OCI-M2 (cell line): ENCODE data around the gene MYL3.

Source experiments
- DNase-seq: peaks from one replicate; lab custom pipeline; 2025; ENCODE audit not compliant: unreplicated experiment; lab: John Stamatoyannopoulos, UW

Gene MYL3

DNA sequence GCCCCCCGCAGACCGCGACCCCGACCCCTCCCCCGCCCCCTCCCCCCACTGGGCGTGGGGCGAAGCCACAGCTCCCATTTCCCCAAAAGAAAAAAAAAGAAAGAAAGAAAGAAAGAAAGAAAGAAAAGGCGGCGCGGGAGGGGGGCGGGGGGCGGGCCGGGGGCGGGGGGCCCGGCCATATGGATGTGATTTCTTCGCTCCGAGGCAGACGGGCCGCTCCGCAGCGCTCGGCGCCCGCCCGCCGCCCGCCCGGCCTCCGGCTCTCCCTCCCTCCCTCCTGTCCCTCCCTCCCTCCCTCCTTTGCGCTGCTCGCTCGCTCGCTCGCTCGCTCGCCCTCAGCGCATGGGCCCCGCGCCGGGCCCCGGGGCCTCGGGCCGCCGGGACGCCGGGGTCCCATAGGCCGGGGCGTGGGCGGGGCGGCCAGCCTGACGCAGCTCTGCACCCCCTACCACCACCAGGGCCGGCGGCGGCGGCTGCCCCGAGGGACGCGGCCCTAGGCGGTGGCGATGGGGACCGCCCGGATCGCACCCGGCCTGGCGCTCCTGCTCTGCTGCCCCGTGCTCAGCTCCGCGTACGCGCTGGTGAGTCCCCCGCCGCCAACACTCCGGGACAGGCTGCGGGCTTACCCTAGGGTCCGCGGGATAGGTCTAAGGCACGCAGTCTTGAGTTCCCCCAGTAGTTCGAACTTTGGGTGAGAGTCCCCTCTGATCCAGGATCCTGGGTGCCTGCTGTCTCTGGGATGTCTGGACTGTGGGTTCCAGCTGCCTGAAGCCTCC, 20.0 kb upstream of the MYL3 start:
- no peak for DNase-seq

DNA sequence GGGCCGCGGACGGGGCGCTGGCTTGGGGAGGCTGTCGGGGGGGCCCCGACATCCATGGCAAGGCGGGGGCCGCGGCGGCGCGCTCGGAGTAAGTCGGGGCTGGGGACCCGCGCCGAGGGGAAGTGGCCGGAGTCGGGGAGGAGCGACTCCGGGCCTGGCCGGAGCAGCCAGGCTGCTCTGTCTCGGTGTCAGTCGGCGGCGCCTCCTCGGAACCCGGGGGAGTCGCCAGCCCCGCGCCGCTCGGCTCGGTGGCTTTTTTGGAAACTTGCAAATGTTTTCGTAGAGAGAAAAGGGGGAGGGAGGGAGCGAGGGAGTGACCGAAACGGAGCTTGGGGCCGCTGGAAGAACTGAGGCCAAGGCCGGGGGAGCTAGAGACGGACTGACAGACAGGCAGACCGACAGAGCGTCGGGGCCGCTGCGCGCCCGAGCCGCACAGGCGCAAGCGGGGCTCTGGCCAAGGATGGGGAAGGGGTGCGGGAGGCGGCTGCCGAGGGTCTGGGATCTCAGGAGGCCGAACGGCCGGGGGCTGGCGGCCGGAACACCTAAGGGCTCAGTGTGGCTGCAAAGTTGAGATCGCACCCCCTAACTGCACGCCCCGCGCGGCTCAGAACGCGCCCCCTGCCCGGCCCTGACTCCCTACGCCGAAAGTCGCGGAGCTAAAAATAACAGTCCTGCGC, 19.3 kb upstream of the MYL3 start:
- DNase-seq: no peak

DNA sequence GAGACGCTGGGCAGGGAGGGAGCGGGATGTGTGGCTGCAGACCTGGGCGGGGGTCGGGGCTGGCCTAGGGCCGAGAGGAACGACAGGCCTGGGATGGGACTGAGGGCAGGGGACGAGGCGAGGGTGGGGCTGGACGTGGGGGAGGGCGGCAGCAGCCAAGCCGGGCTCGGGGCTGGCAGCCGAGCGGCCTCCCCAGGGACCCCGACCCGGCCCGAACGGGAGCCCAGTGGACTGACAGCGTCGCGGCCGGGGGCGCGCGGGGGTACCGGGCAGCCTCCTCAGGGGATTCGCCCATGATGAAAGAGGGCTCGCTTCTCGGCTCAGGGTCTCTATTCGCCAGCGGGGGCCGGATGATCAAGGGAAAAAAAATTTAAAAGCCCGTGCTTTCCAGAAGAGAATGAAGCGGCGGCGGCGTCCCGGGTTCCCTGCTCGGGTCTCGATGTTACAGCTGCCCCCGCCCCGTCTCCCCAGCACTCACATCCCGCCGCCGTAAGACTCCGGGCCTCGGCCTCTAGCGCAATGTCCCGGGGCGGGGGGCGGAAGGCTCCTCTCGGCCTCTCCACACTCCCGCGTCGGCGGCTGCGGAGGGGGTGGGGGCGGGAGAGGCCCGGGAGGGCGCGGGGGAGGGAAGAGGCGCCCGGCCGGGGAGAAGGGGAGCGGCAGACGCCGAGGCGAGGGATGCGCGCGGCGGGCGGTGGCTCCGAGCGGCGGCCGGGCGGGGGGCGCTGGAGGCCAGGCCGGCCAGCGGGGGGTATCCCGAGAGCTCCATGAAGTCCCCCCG, 18.5 kb upstream of the MYL3 start:
- DNase-seq: no peak

DNA sequence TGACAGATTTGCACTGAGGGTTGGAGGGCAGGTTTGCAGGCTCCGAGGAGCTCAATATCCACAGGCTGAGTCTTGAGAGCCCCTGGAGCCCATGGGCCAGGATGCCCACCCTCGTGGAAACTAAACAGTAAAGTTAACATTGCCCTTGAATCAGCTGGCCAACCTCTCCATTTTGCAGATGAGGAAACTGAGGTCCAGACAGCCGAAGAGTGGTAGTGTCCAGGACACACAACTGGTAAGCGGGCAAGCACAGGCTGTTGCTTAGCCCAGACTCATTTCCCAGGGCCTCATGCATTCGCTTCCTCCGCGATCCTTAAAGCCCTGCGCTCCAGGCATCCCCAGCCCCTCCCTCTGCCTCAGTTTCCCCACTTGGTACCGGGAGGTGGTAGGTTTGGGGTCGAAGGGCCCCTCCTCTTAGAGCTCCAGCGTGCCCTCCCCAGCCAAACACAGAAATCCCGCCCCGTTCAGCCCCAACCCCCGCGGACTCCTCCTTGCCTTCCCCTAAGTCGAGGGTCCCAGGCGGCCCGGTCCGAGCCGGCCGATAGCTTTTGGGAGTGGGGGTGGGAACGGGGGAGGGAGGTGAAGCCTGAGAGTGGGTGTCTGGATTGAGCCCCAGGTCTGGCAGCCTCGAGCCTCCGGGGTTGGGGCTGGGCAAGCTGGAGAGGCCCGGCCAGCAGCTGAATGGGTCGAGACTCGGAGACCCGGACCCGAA, 17.8 kb upstream of the MYL3 start:
- DNase-seq: no peak

DNA sequence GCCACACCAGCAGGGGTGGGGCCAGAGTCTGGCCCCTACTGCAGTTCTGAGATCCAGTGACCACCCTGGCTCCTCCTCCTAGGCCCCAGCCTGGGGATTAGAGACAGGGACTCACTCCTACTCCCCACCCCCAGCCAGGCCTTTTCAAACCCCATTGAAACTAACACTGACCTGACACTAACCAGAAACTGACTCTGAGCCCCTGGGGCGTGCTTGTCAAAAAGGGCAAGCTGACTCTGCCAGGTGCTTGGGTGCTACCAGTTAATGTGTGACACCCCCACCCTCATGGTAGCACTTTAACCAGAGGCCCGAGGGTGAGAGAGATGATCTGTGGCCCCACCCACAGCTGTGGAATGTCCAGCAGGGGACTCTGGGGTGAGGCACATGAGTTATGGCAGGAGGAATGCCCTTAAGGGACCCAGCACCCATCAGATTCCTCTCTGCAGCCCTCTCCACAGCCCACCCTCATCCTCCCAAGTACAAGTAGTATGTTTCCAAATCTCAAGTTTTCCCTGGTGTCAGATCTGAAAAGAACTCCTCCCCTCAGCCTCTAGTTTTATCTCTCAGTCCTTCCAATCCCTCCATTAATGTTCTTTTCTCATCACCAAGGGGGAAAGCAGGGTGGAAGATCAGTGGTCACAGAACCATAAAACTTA, 15.7 kb upstream of the MYL3 start:
- DNase-seq: no peak

DNA sequence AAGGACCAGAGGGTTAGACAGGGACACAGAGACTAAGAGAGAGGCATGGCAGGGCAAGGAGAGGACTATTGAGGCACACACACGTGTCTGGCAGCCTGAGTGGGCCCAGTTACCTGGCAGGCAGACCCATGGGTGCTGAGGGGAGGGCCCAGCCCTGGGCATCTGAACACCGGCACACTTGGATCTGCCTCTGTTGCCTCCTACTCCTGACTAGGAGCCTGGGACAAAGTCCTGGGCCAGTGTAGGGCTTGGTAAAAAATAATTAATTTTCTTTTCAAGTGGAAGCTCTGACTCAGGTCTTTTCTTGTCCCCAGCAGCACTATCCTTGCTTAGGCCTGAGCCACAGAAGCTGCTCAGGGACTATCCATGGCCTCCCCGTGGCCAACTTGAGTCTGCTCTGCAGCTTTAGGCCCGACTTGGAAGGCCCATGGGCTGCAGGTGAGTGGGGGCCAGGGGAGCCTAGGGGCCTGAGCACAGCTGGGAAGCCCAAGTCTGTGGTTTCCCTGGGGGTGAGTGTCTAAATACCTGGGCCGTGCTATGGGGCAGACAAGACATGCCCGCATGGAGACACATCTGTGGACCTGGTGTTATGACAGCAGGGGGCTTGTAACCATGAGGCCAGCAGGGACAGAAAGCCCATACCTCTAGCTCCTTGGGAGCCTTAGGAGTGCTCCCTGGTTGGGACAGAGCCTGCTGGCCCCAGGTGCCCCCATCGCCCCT, 14.3 kb upstream of the MYL3 start, which contains the start of gene PTH1R:
TSS of gene PTH1R (plus strand) at position 316 of the 720 bp plus-strand sequence. CDS start 5,839 bp downstream, outside the sequence.
- DNase-seq: no peak

DNA sequence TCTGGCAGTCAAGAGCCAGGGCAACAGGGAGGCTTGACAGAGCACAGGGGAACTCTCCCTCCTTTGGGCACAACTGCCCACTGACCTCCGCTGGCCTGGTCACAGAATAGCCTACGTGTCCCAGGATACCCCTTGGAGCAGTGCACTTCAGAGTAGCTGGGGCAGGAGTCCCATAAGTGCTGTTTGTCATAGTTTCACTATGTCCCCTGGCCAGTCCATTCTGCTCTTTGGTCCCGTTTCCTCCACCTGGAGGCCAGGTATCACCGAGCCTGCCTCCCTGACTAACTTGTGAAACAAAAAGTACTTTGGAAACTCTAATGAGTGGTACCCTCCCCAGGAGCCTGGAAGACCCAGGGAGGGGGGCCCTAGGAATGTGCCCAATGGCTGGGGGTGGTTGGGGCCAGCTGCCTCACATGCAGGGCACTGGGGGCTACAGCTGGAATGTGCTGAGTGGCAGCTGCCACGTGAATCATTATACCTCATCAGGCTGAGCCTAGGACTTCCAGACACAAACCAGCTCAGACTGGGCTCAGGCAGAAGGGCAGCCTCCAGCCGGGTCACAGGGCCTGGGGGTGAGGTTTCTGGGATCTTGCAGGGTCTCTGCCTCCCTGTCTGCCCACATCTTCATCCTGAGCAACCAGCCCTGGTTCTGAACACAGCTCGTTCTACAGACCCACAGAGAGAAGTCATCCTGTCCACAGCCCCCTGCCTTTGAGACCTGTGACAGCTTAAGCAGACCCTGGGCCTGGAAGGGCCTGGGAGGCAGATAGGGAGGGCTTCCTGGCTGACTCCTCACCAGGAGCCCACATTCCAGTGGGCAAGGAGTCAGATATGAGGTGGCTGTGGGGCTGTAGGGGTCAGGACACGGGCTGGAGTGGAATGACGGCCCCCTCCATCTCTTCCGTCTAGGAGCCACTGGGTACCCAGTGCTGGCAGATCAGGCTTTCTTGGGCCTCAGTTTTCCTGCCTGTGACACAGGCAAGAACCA, 13.4 kb upstream of the MYL3 start:
- no peak for DNase-seq

DNA sequence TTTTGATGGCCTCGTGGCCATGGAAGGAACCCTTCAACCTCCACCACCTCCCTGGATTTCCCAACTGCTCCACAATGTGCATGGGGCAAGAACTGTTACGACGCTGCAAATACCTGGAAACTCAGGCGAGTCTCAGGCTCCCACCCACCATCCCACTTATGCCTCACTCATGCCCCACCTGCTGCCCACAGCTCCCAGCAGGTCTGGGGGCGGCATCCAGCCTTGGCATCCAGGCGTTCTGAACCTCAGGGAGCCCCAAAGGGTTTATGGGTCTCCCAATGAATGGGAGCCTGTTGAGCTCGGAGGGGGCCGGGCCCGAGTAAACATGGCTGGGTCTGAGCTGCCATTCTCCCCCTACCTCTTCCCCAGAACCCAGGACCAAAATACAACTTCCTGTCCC, 12.3 kb upstream of the MYL3 start:
- no peak for DNase-seq

DNA sequence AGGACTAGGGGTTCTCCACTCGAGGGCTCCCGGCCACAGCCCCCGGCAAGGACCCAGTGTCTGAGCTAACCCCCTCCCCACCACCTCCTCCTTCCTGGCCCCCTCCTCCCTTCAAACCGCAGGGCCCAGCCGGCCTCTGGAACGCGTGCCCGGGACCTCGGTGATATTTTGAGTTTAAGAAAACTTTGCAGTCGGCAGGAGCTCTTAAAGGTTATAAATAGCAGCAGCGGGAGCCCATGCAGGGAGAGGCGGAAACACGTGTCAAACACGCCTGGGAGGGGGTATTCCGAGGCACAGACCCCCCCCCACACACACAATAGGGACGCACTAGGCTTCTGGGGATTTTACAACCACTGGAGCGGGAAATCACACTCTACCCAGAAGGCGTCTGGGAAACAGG, 11.2 kb upstream of the MYL3 start:
- no peak for DNase-seq

DNA sequence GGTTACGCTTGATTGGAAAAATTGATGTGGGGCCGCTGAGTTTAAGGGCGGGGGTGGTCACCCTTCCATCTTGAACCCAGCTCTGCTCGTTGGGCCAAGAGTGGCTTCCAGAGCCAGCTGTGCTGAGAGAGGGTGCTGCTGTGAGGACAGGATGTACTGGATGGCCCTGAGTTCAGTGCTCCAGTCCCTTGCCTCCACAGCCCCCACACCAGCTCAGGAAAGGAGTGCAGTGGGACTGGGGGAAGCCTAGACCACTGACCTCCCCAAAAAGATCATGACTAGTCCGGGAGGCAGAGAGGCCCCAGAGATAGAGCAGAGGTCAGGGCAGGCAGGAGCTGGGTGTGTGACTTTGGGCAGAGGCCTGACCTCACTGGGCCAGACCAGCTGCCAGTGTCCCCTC, 10.3 kb upstream of the MYL3 start:
- DNase-seq: no peak

DNA sequence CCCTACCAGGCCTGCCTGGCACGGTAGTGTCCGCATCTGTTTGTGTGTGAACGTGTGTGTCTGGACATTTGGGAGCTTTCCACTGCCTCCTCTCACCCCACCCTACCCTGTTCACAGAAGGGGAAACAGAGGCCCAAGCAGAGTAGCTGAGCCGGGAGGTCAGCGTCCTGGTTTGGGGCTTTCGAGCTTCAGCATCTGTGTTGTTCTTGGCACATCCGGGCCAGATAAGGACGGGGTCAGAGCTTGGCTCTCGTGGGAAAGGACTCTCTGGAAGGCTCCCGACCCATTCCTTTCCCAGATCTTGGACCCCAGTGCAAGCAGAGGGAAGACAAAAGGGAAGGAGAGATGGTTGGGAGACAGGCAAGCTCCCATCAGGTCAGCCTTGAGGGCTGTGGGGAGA, 8.0 kb upstream of the MYL3 start:
- no peak for DNase-seq

DNA sequence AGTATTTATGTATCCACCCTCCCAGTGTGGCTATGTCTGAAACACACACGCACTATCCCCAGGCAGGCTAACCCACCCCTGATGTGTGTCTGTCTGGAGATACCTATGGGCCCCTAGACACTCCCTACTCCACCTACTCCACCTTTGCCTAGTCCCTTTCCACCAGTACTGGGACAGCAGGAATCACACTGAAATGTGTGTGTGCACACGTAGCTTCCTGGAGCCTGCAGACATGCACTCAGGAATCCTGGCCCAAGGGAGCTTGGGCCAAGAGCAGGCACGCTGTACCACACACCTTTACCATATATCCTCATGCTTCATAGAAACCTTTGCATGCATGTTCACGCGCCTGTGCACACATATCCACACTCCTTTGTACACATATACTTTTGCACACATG, 7.4 kb upstream of the MYL3 start:
- DNase-seq: no peak

DNA sequence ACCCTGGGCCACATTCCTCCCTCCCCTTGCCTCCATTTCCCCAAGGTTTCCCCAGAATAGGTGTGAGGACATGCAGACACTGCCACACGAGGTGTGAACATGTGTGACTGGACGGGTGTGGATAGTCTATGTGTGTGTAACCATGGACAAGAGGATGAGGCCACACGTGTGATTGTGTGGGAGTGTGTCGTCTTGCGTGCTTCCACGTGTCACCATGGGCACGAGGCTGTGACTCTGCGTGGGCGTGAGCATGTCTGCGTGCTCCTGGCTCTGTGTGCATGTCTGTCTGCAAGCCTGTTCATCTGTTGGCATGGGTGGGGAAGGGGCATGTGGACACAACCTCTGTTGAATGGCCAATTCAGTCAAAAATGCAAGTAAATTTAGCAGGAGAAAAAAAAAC, 6.2 kb upstream of the MYL3 start:
- no peak for DNase-seq

DNA sequence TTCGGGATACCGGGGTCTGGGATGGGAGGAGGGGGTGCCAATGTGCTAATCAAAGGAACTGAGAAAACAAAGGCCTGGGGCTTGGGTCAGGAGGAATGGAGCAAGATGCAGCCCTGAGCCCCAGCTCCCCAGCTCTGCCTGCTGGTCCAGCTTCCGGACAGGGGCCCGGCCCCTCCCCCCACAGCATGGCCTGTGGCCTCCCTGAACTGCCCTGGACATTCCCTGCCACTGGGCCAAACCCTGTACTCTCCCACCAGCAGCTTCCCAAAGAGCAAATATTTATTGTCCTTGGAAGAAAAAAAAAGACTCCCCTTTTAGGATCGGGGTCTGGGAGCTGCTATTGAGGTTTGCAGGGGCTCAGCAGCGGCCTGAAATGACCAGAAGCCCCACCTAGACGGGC, 5.7 kb upstream of the MYL3 start:
- DNase-seq: no peak

DNA sequence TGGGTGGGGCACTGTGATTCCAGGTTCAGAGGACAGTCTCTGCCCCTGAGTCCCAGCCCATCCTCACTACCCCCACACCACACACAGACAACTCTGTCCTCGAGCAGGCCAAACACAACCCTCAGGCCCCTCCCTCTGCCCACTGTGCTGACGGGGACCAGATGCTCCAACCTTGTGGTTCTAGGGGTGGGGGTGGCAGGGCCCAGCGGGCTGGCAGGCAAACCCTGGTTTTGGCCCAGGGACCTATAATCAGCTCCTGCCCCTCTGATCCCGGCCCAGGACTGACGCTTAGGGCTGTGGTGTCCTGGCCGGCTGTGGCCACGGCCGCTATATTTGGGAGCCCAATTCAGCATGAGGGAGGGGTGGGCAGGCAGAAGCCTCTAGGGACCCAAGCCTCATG, 5.0 kb upstream of the MYL3 start:
- no peak for DNase-seq

DNA sequence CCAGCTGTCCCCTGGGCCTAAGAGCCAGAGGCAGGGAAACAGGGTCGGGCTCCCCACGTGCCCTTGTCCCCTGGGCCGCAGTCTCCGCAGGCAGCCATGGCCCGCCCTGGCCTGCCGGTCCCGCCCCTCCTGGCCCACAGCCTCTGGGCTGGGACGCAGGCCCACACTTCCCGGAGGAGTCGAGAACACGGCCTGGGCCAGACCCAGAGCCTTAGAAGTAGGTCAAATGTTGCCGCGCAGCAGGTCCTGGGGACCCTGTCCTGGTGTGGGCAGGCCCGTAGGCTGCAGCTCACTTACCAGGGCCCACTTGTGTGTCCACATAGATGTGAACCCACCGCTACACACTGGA, 4.3 kb upstream of the MYL3 start:
- no peak for DNase-seq

DNA sequence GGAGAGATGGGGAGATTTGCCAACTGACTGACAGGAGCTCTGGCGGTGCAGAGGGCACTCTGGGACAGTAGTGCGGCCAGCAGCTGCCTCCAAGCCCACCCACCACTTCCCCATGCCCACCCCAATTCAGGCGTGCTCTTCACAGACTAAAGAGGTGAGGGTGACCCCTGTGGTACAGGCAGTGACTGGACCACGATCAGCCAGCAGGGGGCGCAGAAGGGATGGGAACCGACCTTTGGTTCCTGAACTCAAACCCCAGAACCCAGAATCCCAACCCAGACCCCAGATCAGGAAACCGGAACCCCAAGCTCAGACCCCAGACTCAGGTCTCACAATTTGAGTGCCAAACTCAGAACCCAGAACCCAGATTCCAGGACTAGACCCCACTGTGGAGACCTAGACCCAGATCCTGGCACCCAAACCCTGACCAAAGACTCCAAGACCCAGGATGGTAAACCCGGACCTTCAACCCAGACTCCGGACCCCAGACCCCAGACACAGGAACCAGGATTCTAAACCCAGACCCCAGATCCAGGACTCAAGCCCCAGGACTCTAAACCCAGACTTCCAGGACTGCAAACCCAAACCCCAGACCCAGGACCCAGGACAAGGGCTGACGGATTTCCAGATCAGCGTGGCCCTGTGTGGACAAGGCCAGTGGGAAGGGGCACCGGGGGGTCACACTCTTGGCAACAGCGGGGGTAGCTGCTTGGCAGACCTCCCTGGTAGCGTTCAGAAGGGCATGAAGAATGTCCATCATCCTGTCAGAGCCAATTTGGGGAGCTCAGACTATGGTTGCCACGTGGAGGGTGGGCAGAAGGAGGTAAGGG, 3.7 kb upstream of the MYL3 start:
- no peak for DNase-seq

DNA sequence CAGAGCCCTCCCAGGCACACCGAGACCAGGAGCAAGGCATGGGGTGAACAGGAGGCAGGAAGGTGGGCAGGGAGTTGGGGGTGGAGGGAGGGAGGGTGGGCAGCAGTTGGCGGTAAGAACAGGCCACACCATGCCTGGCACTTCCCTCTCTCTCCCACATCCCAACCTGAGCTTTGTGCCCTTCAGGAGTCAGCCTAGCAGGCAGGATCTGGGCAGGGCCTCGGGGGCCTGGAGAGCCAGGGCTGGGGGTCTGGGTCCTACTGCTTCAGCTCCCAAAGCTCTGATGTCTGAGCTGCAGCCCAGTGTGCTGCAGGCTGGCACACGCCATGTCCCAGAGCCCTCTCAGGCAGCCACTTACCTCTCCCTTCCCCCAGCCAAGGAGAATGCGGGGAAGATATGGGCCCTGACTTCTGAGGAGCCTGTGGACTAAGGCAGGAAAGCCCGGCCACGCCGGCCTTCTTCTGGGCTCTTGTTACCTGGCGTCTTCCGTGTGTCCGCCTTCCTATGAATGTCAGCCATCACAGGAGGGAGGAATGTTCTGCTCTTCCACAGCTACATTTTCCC, 2.9 kb upstream of the MYL3 start:
- no peak for DNase-seq
